ENCODE results near the gene RC3H1.

Gene RC3H1

DNA sequence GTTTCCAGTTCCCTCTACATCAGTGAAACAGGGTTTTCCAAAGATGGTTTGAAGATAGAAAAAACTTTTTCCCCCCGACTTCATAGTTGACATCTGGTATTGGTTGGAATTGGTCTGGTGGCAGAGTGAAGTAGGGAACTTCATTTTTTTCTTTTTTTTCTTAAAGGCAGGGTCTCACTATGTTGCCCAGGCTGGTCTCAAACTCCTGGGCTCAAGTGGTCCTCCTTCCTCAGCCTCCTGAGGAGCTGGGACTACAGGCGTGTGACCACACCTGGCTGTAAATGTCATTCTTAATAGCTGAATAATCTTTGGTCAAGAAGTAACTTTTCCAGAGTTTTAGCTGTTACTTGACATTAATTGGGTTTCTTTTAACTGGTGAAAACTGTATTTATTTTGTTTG lies 132.3 kb downstream of the RC3H1 start:
- TF ChIP-seq, protein P1, sequence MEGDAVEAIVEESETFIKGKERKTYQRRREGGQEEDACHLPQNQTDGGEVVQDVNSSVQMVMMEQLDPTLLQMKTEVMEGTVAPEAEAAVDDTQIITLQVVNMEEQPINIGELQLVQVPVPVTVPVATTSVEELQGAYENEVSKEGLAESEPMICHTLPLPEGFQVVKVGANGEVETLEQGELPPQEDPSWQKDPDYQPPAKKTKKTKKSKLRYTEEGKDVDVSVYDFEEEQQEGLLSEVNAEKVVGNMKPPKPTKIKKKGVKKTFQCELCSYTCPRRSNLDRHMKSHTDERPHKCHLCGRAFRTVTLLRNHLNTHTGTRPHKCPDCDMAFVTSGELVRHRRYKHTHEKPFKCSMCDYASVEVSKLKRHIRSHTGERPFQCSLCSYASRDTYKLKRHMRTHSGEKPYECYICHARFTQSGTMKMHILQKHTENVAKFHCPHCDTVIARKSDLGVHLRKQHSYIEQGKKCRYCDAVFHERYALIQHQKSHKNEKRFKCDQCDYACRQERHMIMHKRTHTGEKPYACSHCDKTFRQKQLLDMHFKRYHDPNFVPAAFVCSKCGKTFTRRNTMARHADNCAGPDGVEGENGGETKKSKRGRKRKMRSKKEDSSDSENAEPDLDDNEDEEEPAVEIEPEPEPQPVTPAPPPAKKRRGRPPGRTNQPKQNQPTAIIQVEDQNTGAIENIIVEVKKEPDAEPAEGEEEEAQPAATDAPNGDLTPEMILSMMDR (IDR thresholded peaks at IDR 0.05) = no peak
- H3K4me3 ChIP-seq (ENCODE audit: low read depth in 1 of 2, low read length in 1 of 2) = no peak overlapping the region
- no peaks in the 10 kb centered on the region for H3K27me3 ChIP-seq
- peaks cover 46 to 52% of the 10 kb centered on the region in 2 experiments for H3K4me1 ChIP-seq (ENCODE audit: control insufficient read depth in 1 of 2, insufficient read depth in 1 of 2, low read depth in 1 of 2, low read length in 1 of 2)
- peaks cover 4% of the 10 kb centered on the region for H3K36me3 ChIP-seq
- H3K27ac ChIP-seq = no peak overlapping the region
- no peaks in the 10 kb centered on the region for H3K9me3 ChIP-seq

DNA sequence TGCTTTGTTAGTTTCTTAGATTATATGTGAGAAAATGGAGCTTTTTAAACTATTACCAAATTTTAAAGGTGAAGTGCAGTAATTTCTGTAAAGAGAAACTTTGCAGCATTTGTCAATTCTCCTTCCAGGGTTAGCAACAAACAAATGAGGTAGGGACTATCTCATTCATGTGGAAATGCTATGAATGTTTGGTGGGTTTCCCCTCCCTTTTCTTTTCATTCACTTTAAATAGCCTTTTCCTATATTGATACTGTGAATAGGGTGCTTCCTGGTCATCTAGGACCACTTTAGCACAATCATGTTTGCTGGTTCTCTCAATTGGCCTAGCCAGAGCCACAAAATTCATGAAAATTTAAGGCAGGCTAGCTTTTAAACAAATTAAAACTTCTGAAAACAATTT lies 133.4 kb downstream of the RC3H1 start:
- Histone ChIP-seq H3K36me3 (peaks cover 4% of the 10 kb centered on the region), H3K27ac (peak overlapping the region; percentile 84), H3K9me3 (no peaks in the 10 kb centered on the region), H3K27me3 (no peaks in the 10 kb centered on the region), H3K4me3 (ENCODE audit: low read depth in 1 of 2, low read length in 1 of 2) (no peak overlapping the region), H3K4me1 (ENCODE audit: control insufficient read depth in 1 of 2, insufficient read depth in 1 of 2, low read depth in 1 of 2, low read length in 1 of 2) (peaks cover 49 to 56% of the 10 kb centered on the region in 2 experiments)
- TF ChIP-seq, protein P1 (IDR thresholded peaks at IDR 0.05) = no peak

DNA sequence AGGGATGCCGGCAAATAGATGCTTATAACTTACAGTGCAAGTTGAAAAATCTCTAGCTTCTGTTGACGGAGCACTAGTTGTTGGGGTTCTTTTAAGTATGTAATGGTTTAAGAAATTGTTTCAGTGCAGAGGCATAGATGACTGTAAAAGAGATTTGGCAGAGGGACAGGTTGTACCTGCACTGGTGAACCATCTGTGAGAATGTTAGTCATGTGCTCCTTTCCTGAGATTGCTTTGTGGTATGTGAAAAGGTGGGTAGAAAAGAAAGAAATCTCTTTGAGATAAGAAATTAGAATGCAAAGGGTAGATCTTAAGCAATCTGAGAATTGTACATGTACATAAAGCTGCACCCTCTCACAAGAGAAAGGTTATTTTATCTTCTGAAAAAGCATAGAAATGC lies 134.5 kb downstream of the RC3H1 start:
- peak overlapping the region; percentile 84 for H3K27ac ChIP-seq
- H3K9me3 ChIP-seq = no peaks in the 10 kb centered on the region
- H3K36me3 ChIP-seq = peaks cover 4% of the 10 kb centered on the region
- no peak overlapping the region for H3K4me3 ChIP-seq (ENCODE audit: low read depth in 1 of 2, low read length in 1 of 2)
- H3K4me1 ChIP-seq (ENCODE audit: control insufficient read depth in 1 of 2, insufficient read depth in 1 of 2, low read depth in 1 of 2, low read length in 1 of 2) = peaks cover 53 to 60% of the 10 kb centered on the region in 2 experiments
- no peaks in the 10 kb centered on the region for H3K27me3 ChIP-seq
- TF ChIP-seq, protein P1 (IDR thresholded peaks at IDR 0.05) = no peak

DNA sequence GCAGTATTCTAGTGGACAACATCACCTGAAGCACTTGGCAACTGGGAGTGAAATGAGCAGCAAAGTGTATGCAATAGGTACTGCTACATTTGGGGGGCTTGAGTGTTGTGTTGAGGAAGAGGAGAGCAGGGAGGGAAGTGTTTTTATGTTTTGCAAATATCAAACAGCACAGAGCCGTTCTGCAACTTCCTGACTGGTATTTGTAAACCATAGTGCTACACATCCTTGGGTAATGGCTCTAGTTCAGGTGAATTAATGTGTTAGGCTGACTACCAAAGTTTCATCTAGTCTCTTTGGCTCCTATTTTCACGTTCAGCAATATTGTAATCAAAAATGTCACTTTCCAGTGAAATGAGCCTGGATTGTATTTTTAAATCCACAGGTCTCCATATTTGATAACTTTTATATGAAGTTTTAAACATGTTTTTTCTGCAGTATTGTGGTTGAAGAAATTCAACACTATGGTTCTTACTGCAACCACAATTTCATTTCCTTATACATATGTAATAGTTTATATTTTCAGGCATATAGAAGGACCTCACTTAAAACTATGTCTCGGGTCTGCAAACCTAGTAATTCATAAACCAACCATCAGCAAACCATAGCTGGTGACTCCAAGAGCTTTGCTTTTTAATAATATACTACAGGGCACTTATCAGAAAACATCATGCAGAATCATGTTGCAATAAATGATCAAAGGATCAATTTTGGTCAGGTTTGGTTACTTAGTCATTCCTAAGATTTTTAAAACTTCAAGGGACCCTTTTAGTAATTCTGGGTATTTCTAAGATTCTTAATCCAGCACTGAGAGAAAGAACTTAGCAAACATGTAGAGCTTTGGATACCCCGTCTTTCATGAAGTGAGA lies 135.2 kb downstream of the RC3H1 start:
- Histone ChIP-seq H3K27me3 (no peaks in the 10 kb centered on the region), H3K4me3 (ENCODE audit: low read depth in 1 of 2, low read length in 1 of 2) (peak overlapping the region in 1 of 2 experiments; percentile 19), H3K27ac (peak overlapping the region; percentile 84), H3K9me3 (no peaks in the 10 kb centered on the region), H3K36me3 (peaks cover 4% of the 10 kb centered on the region), H3K4me1 (ENCODE audit: control insufficient read depth in 1 of 2, insufficient read depth in 1 of 2, low read depth in 1 of 2, low read length in 1 of 2) (peaks cover 58 to 66% of the 10 kb centered on the region in 2 experiments)
- TF ChIP-seq, protein P1 (IDR thresholded peaks at IDR 0.05) = no peak

DNA sequence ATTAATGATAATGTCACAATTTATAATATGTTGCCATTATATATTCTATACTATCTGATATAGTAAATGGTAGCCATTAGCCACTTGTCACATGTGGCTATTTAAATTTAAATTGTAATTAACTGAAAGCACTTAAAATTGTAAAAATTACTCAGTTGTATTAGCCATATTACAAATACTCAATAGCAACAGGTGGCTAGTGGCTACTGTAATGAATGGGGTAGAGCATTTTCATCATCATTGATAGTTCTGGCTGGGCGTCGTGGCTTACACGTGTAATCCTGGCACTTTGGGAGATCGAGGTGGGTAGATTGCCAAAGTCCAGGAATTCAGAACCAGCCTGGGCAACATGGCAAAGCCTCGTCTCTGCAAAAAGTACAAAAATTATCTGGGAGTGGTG lies 137.5 kb downstream of the RC3H1 start:
- H3K27me3 ChIP-seq = no peaks in the 10 kb centered on the region
- no peak overlapping the region for H3K4me3 ChIP-seq (ENCODE audit: low read depth in 1 of 2, low read length in 1 of 2)
- peak overlapping the region; percentile 84 for H3K27ac ChIP-seq
- peaks cover 58 to 70% of the 10 kb centered on the region in 2 experiments for H3K4me1 ChIP-seq (ENCODE audit: control insufficient read depth in 1 of 2, insufficient read depth in 1 of 2, low read depth in 1 of 2, low read length in 1 of 2)
- peaks cover 7% of the 10 kb centered on the region for H3K36me3 ChIP-seq
- H3K9me3 ChIP-seq = no peaks in the 10 kb centered on the region
- TF ChIP-seq, protein P1 (IDR thresholded peaks at IDR 0.05) = no peak
